Stomach (tissue), 4 donors: ENCODE measurements around the gene CLEC16A.

ENCODE experiments used
- EP300 ChIP-seq: sonication (generic); formaldehyde crosslinking; IDR thresholded peaks from one replicate; pipeline ENCODE4 v1.6.1; 2017; ENCODE audit warnings: antibody characterized with exemption
- POLR2A ChIP-seq, 4 donors: fragments of 450-650 bp; IDR thresholded peaks; one replicate each; pipeline ENCODE4 v1.6.1; 2016; ENCODE audit warnings: antibody characterized with exemption in 4 of 4, control low read depth in 2 of 4, mild to moderate bottlenecking in 1 of 4, moderate library complexity in 1 of 4
- TF ChIP-seq, protein P1 (sequence below), 7 experiments: fragments of 450-650 bp in 4 of 7; fragments of 200-600 bp in 3 of 7; sonication (generic) in 3 of 7; IDR thresholded peaks; one replicate each; pipeline ENCODE4 v1.5.1; 2016 to 2019; ENCODE audit warnings: antibody characterized with exemption in 7 of 7, control low read depth in 2 of 7, mild to moderate bottlenecking in 1 of 7

DNA sequence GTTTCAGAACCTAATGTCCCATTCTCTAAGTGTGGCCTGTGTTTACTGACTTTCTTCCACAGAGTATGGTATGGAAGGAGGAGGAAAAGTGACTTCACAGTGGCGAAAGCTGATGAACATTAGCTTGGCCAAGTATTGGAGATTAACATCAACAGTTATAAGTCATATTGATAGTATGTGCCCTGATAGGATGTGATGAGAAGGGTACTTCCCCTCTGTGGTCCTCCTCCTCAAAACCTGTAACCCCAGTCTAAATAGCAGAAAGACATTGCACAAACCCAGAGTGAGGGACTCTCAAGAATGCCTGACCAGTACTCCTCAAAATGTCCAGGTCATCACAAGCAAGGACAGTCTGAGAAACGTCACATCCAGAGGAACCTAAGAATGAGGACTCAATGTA, 73.1 kb downstream of the CLEC16A start:
- TF ChIP-seq, protein P1, sequence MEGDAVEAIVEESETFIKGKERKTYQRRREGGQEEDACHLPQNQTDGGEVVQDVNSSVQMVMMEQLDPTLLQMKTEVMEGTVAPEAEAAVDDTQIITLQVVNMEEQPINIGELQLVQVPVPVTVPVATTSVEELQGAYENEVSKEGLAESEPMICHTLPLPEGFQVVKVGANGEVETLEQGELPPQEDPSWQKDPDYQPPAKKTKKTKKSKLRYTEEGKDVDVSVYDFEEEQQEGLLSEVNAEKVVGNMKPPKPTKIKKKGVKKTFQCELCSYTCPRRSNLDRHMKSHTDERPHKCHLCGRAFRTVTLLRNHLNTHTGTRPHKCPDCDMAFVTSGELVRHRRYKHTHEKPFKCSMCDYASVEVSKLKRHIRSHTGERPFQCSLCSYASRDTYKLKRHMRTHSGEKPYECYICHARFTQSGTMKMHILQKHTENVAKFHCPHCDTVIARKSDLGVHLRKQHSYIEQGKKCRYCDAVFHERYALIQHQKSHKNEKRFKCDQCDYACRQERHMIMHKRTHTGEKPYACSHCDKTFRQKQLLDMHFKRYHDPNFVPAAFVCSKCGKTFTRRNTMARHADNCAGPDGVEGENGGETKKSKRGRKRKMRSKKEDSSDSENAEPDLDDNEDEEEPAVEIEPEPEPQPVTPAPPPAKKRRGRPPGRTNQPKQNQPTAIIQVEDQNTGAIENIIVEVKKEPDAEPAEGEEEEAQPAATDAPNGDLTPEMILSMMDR (IDR thresholded peaks at IDR 0.05): no peak
- no peak for TF ChIP-seq EP300
- TF ChIP-seq POLR2A (IDR thresholded peaks at IDR 0.05): no peak
